ENCODE measurements around the gene GALNT13.

GALNT13 gene

GRCh38 chr2:153886833-153887232, 15.1 kb downstream of the GALNT13 start:
- no peak for TF ChIP-seq CTCF (IDR thresholded peaks at IDR 0.05; ENCODE audit: low read depth, low read length, missing control alignments)
- no peak overlapping the region for H3K4me3 ChIP-seq (ENCODE audit: low read depth, low read length)
- DNase-seq (ENCODE audit: low read depth): no peak
- in situ Hi-C loops (cut with HindIII; ENCODE audit: low sequenced_read_pairs): no loop called here

GRCh38 chr2:153890576-153890975, 18.9 kb downstream of the GALNT13 start:
- in situ Hi-C loops (cut with HindIII; ENCODE audit: low sequenced_read_pairs): no loop called here
- H3K4me3 ChIP-seq (ENCODE audit: low read depth, low read length): no peak overlapping the region
- no peak for DNase-seq (ENCODE audit: low read depth)
- no peak for TF ChIP-seq CTCF (IDR thresholded peaks at IDR 0.05; ENCODE audit: low read depth, low read length, missing control alignments)

GRCh38 chr2:153891051-153891450, 19.3 kb downstream of the GALNT13 start:
- in situ Hi-C loops (cut with HindIII; ENCODE audit: low sequenced_read_pairs): no loop called here
- H3K4me3 ChIP-seq (ENCODE audit: low read depth, low read length): no peak overlapping the region
- TF ChIP-seq CTCF (IDR thresholded peaks at IDR 0.05; ENCODE audit: low read depth, low read length, missing control alignments): no peak
- no peak for DNase-seq (ENCODE audit: low read depth)

GRCh38 chr2:153912798-153913396, 41.2 kb downstream of the GALNT13 start:
- H3K4me3 ChIP-seq (ENCODE audit: low read depth, low read length): no peak overlapping the region
- TF ChIP-seq CTCF (IDR thresholded peaks at IDR 0.05; ENCODE audit: low read depth, low read length, missing control alignments): no peak
- DNase-seq (ENCODE audit: low read depth): no peak
- in situ Hi-C loops (cut with HindIII; ENCODE audit: low sequenced_read_pairs): no loop called here

GRCh38 chr2:153917570-153917969, 45.8 kb downstream of the GALNT13 start:
- DNase-seq (ENCODE audit: low read depth): no peak
- no peak for TF ChIP-seq CTCF (IDR thresholded peaks at IDR 0.05; ENCODE audit: low read depth, low read length, missing control alignments)
- in situ Hi-C loops (cut with HindIII; ENCODE audit: low sequenced_read_pairs): no loop called here
- no peak overlapping the region for H3K4me3 ChIP-seq (ENCODE audit: low read depth, low read length)

- in situ Hi-C loops (cut with HindIII; ENCODE audit: low sequenced_read_pairs): no loop called here
- TF ChIP-seq CTCF (IDR thresholded peaks at IDR 0.05; ENCODE audit: low read depth, low read length, missing control alignments): no peak
- no peak for DNase-seq (ENCODE audit: low read depth)
- H3K4me3 ChIP-seq (ENCODE audit: low read depth, low read length): no peak overlapping the region
Observed at GRCh38 chr2:153935511-153935910, 63.8 kb downstream of the GALNT13 start.

All from astrocyte of the cerebellum (primary cell).